HCT116 (cell line): Measurements from ENCODE around the gene LRRK2.
"Not testable (repeated sequence)": the region's sequence is repeated elsewhere in the genome, so short reads cannot be mapped to it uniquely, and the experiment has no call there.

Experiments
- POLR2A ChIP-seq: IDR thresholded peaks from 2 replicates; pipeline ENCODE4 v1.7.0; 2011; ENCODE audit warnings: borderline replicate concordance; ENCODE audit not compliant: insufficient read depth, insufficient read length; ENCODE audit errors: extremely low read depth
- POLR2AphosphoS5 ChIP-seq: IDR thresholded peaks from 2 replicates; pipeline ENCODE4 v1.6.1; 2011; ENCODE audit warnings: mild to moderate bottlenecking, low read depth, low read length, moderate library complexity

- TF ChIP-seq POLR2A, POLR2AphosphoS5: not testable (repeated sequence)
Measured at GRCh38 chr12:40244526-40245156, 19.8 kb downstream of the LRRK2 start.
